Activated T-cell treated with anti-CD3 and anti-CD28 coated beads, Interleukin-2, amount 50 U/mL, for 4 hours (primary cell): ENCODE measurements around the gene CHADL. TPM values are rescaled to one million over a fixed set of nuclear protein-coding genes. Genes with fewer than 3 reads are reported as not detected.
A peak's percentile ranks its signal among the peaks of the same experiment; 100 is the strongest.
"Not testable (repeated sequence)": the region's sequence is repeated elsewhere in the genome, so short reads cannot be mapped to it uniquely, and the experiment has no call there.

Experiments used
- ATAC-seq, 2 donors: fragments of 200-7000 bp; cut with Tn5 transposase; one replicate each; pipeline ENCODE4 v1.10.0; 2021
- DNase-seq: peaks from one replicate; pipeline ENCODE4 v3.0.0-alpha.2; 2020
- H3K27me3 Mint-ChIP-seq: one replicate; pipeline ENCODE4 v1.8.0; 2021; ENCODE audit warnings: low read depth, mixed read lengths
- H3K36me3 Mint-ChIP-seq: one replicate; pipeline ENCODE4 v1.8.0; 2022; ENCODE audit warnings: mixed read lengths; ENCODE audit not compliant: insufficient read depth
- H3K4me1 Mint-ChIP-seq: one replicate; pipeline ENCODE4 v1.8.0; 2021; ENCODE audit warnings: low read depth, mixed read lengths
- H3K4me3 Mint-ChIP-seq: one replicate; pipeline ENCODE4 v1.8.0; 2021; ENCODE audit warnings: mild to moderate bottlenecking, moderate library complexity, mixed read lengths
- H3K9me3 Mint-ChIP-seq: one replicate; pipeline ENCODE4 v1.8.0; 2021; ENCODE audit warnings: mixed read lengths
- total RNA-seq, 3 donors: library from RNA; stranded (reverse); gene quantifications; one replicate each; pipeline ENCODE4 v1.2.1, GENCODE V29; 2021

Gene CHADL
- total RNA-seq, 3 donors from 2014 or later = 0.24 to 0.86 (median 0.60) TPM

- ATAC-seq (no peak), DNase-seq (no peak)
- Mint-ChIP-seq H3K4me1 (peaks cover 23% of the 10 kb centered on the region), H3K9me3 (no peaks in the 10 kb centered on the region), H3K36me3 (no peaks in the 10 kb centered on the region), H3K4me3 (no peak overlapping the region), H3K27me3 (peaks cover 13% of the 10 kb centered on the region)
These were observed 39.6 kb downstream of the CHADL start for GRCh38 chr22:41201141-41201540.

GRCh38 chr22:41198027-41198580, 42.6 kb downstream of the CHADL start:
- ATAC-seq (peak; percentile 44 to 51), DNase-seq (peak; percentile 44)
- Mint-ChIP-seq H3K9me3 (no peaks in the 10 kb centered on the region), H3K4me3 (peak overlapping the region; percentile 85), H3K4me1 (peaks cover 11% of the 10 kb centered on the region), H3K27me3 (peaks cover 6% of the 10 kb centered on the region), H3K36me3 (no peaks in the 10 kb centered on the region)

GRCh38 chr22:41197038-41197972, 43.4 kb downstream of the CHADL start:
- DNase-seq = peak; percentile 78
- Mint-ChIP-seq H3K36me3 (no peaks in the 10 kb centered on the region), H3K4me3 (peak overlapping the region; percentile 85), H3K4me1 (peaks cover 11% of the 10 kb centered on the region), H3K9me3 (no peaks in the 10 kb centered on the region), H3K27me3 (peaks cover 6% of the 10 kb centered on the region)
- peak; percentile 92 to 93 for ATAC-seq

- no peak overlapping the region for H3K4me3 Mint-ChIP-seq
- H3K4me1 Mint-ChIP-seq = peaks cover 7% of the 10 kb centered on the region
- ATAC-seq = no peak
- H3K9me3 Mint-ChIP-seq = no peaks in the 10 kb centered on the region
- no peaks in the 10 kb centered on the region for H3K27me3 Mint-ChIP-seq
- H3K36me3 Mint-ChIP-seq = no peaks in the 10 kb centered on the region
- DNase-seq = no peak
These were observed 46.9 kb downstream of the CHADL start for GRCh38 chr22:41193829-41194228.

GRCh38 chr22:41191467-41191866, 49.3 kb downstream of the CHADL start:
- ATAC-seq (no peak), DNase-seq (no peak)
- Mint-ChIP-seq H3K27me3 (no peaks in the 10 kb centered on the region), H3K36me3 (no peaks in the 10 kb centered on the region), H3K4me3 (no peak overlapping the region), H3K9me3 (no peaks in the 10 kb centered on the region), H3K4me1 (no peaks in the 10 kb centered on the region)

- H3K9me3 Mint-ChIP-seq = no peaks in the 10 kb centered on the region
- H3K4me3 Mint-ChIP-seq = no peak overlapping the region
- ATAC-seq = no peak
- no peak for DNase-seq
- no peaks in the 10 kb centered on the region for H3K36me3 Mint-ChIP-seq
- no peaks in the 10 kb centered on the region for H3K4me1 Mint-ChIP-seq
- H3K27me3 Mint-ChIP-seq = no peaks in the 10 kb centered on the region
These were observed 56.1 kb downstream of the CHADL start for GRCh38 chr22:41184679-41185078.

GRCh38 chr22:41181349-41182241, 59.1 kb downstream of the CHADL start:
- H3K9me3 Mint-ChIP-seq = no peaks in the 10 kb centered on the region
- no peak overlapping the region for H3K4me3 Mint-ChIP-seq
- H3K4me1 Mint-ChIP-seq = no peaks in the 10 kb centered on the region
- no peaks in the 10 kb centered on the region for H3K27me3 Mint-ChIP-seq
- H3K36me3 Mint-ChIP-seq = peaks cover 15% of the 10 kb centered on the region
- no peak for ATAC-seq
- no peak for DNase-seq

- H3K9me3 Mint-ChIP-seq = no peaks in the 10 kb centered on the region
- H3K27me3 Mint-ChIP-seq = no peaks in the 10 kb centered on the region
- no peaks in the 10 kb centered on the region for H3K4me1 Mint-ChIP-seq
- ATAC-seq (no peak), DNase-seq (no peak)
- peaks cover 19% of the 10 kb centered on the region for H3K36me3 Mint-ChIP-seq
- H3K4me3 Mint-ChIP-seq = no peak overlapping the region
These were observed 59.8 kb downstream of the CHADL start for GRCh38 chr22:41180926-41181325.

- peaks cover 19% of the 10 kb centered on the region for H3K36me3 Mint-ChIP-seq
- not testable (repeated sequence) for H3K4me1 Mint-ChIP-seq, DNase-seq, H3K27me3 Mint-ChIP-seq, H3K4me3 Mint-ChIP-seq, ATAC-seq, H3K9me3 Mint-ChIP-seq
These were observed 60.4 kb downstream of the CHADL start for GRCh38 chr22:41180362-41180761.

Other genes with a start within 250 kb of the CHADL start
- gene EP300, start 148.3 kb downstream of the CHADL start, total RNA-seq = 10 to 100 TPM; 43.7 to 52.0 (median 51.4) TPM
- gene L3MBTL2, start 35.6 kb downstream of the CHADL start, total RNA-seq = 10 to 100 TPM; 57.4 to 57.8 (median 57.5) TPM
- 100 to 1,000 TPM; 191 to 205 (median 192) TPM for gene RANGAP1, start 45.3 kb upstream of the CHADL start, total RNA-seq
- gene ZC3H7B, start 60.6 kb upstream of the CHADL start, total RNA-seq = 10 to 100 TPM; 57.0 to 62.4 (median 60.9) TPM
- 1 to 10 TPM; 2.9 to 3.6 (median 3.0) TPM for gene TEF, start 141.0 kb upstream of the CHADL start, total RNA-seq
- gene TOB2, start 205.9 kb upstream of the CHADL start, total RNA-seq = 10 to 100 TPM; 56.4 to 69.6 (median 61.0) TPM
- 100 to 1,000 TPM; 138 to 164 (median 144) TPM for gene PHF5A, start 227.8 kb upstream of the CHADL start, total RNA-seq
- 100 to 1,000 TPM; 128 to 133 (median 130) TPM for gene ACO2, start 228.2 kb upstream of the CHADL start, total RNA-seq